ENCODE data around the gene SECISBP2L. TPM values are rescaled to one million over a fixed set of nuclear protein-coding genes. Genes with fewer than 3 reads are reported as not detected.
A peak's percentile ranks its signal among the peaks of the same experiment; 100 is the strongest.

The SECISBP2L gene
- total RNA-seq, 1 donor from 2014 or later: 44.0 TPM

GRCh38 chr15:48964898-48965297 lies 81.3 kb downstream of the SECISBP2L start:
- Histone ChIP-seq H3K4me3 (no peak overlapping the region), H4K20me1 (ENCODE audit: low read depth) (no peaks in the 10 kb centered on the region), H2AFZ (replicated peaks) (no peak overlapping the region), H3K4me2 (no peak overlapping the region), H3F3A (ENCODE audit: low read depth) (no peaks in the 10 kb centered on the region), H3K36me3 (no peaks in the 10 kb centered on the region), H3K9me3 (ENCODE audit: low read depth) (no peaks in the 10 kb centered on the region), H3K9ac (no peak overlapping the region), H3K79me2 (ENCODE audit: low read depth) (no peaks in the 10 kb centered on the region), H3K27ac (no peak overlapping the region), H3K4me1 (peaks cover 8% of the 10 kb centered on the region), H3K27me3 (peaks cover 53% of the 10 kb centered on the region)
- Mint-ChIP-seq H3K9me3 (no peaks in the 10 kb centered on the region), H3K27ac (no peak overlapping the region), H3K36me3 (no peaks in the 10 kb centered on the region), H3K4me3 (peak overlapping the region; percentile 46), H3K4me1 (peaks cover 7% of the 10 kb centered on the region), H3K27me3 (ENCODE audit: insufficient read depth, low read depth) (peaks cover 10% of the 10 kb centered on the region)
- DNase-seq (ENCODE audit: low spot score): no peak
- no peak for TF ChIP-seq EZH2 (IDR thresholded peaks at IDR 0.05)
- TF ChIP-seq EZH2phosphoT487 (IDR thresholded peaks at IDR 0.05): no peak
- no peak for TF ChIP-seq CTCF (IDR thresholded peaks at IDR 0.05)

GRCh38 chr15:48963524-48964113 lies 82.6 kb downstream of the SECISBP2L start, which contains the start of gene SHC4:
Gene SHC4, minus strand, starts transcription at chr15:48963919. Its CDS starts 904 bp downstream, at chr15:48963015.
- Histone ChIP-seq H2AFZ (replicated peaks) (peak within 1 kb of the TSS; percentile 95), H3K4me2 (peak within 1 kb of the TSS; percentile 93), H3K9ac (no peak within 1 kb of the TSS), H3K4me1 (peaks cover 8% of the 10 kb centered on the region), H3K79me2 (ENCODE audit: low read depth) (no peaks in the 10 kb centered on the region), H4K20me1 (ENCODE audit: low read depth) (no peaks in the 10 kb centered on the region), H3K9me3 (ENCODE audit: low read depth) (no peaks in the 10 kb centered on the region), H3K27me3 (peaks cover 61% of the 10 kb centered on the region), H3K27ac (no peak within 1 kb of the TSS), H3K36me3 (no peaks in the 10 kb centered on the region), H3K4me3 (peak within 1 kb of the TSS; percentile 67), H3F3A (ENCODE audit: low read depth) (no peaks in the 10 kb centered on the region)
- peaks cover 7% of the 10 kb centered on the region for H3K4me1 Mint-ChIP-seq
- peak; percentile 85 for DNase-seq (ENCODE audit: low spot score)
- H3K27me3 Mint-ChIP-seq (ENCODE audit: insufficient read depth, low read depth): peaks cover 9% of the 10 kb centered on the region
- H3K36me3 Mint-ChIP-seq: no peaks in the 10 kb centered on the region
- peak within 1 kb of the TSS; percentile 86 for H3K4me3 Mint-ChIP-seq
- peak within 1 kb of the TSS; percentile 27 for H3K27ac Mint-ChIP-seq
- no peaks in the 10 kb centered on the region for H3K9me3 Mint-ChIP-seq
- TF ChIP-seq EZH2phosphoT487 (IDR thresholded peaks at IDR 0.05): no peak
- no peak for TF ChIP-seq EZH2 (IDR thresholded peaks at IDR 0.05)
- TF ChIP-seq CTCF (IDR thresholded peaks at IDR 0.05): peak; percentile 41

GRCh38 chr15:48962662-48963523 lies 83.4 kb downstream of the SECISBP2L start:
- peak; percentile 61 for DNase-seq (ENCODE audit: low spot score)
- peaks cover 9% of the 10 kb centered on the region for H3K27me3 Mint-ChIP-seq (ENCODE audit: insufficient read depth, low read depth)
- Histone ChIP-seq H3K9ac (no peak overlapping the region), H3K4me1 (peaks cover 8% of the 10 kb centered on the region), H3K79me2 (ENCODE audit: low read depth) (no peaks in the 10 kb centered on the region), H3K27me3 (peaks cover 61% of the 10 kb centered on the region), H3K36me3 (no peaks in the 10 kb centered on the region), H3K4me2 (peak overlapping the region; percentile 93), H4K20me1 (ENCODE audit: low read depth) (no peaks in the 10 kb centered on the region), H3F3A (ENCODE audit: low read depth) (no peaks in the 10 kb centered on the region), H3K4me3 (peak overlapping the region; percentile 67), H3K9me3 (ENCODE audit: low read depth) (no peaks in the 10 kb centered on the region), H2AFZ (replicated peaks) (peak overlapping the region; percentile 95), H3K27ac (no peak overlapping the region)
- H3K4me3 Mint-ChIP-seq: peak overlapping the region; percentile 86
- peaks cover 7% of the 10 kb centered on the region for H3K4me1 Mint-ChIP-seq
- TF ChIP-seq EZH2phosphoT487 (IDR thresholded peaks at IDR 0.05) (peak; percentile 19), CTCF (IDR thresholded peaks at IDR 0.05) (no peak), EZH2 (IDR thresholded peaks at IDR 0.05) (peak; percentile 83)
- no peaks in the 10 kb centered on the region for H3K36me3 Mint-ChIP-seq
- H3K27ac Mint-ChIP-seq: no peak overlapping the region
- H3K9me3 Mint-ChIP-seq: no peaks in the 10 kb centered on the region

All from neural progenitor cell (in vitro differentiated cells).